ENCODE measurements around the gene NSDHL.

Gene NSDHL

GRCh38 chrX:152902502-152902820 is 71.6 kb downstream of the NSDHL start:
- TF ChIP-seq POLR2AphosphoS5 (IDR thresholded peaks at IDR 0.05; ENCODE audit: low read depth) (no peak), REST (IDR thresholded peaks at IDR 0.05; ENCODE audit: insufficient replicate concordance, low read depth) (no peak), SPI1 (IDR thresholded peaks at IDR 0.05; ENCODE audit: borderline replicate concordance, low read depth) (no peak), GABPA (IDR thresholded peaks at IDR 0.05; ENCODE audit: low read depth) (no peak), CTCF (IDR thresholded peaks at IDR 0.05; ENCODE audit: insufficient read depth, low read length) (no peak)
- Histone ChIP-seq H3K27ac (replicated peaks) (no peak overlapping the region), H3K4me3 (replicated peaks; ENCODE audit: insufficient read depth, low read length) (no peak overlapping the region), H3K27me3 (ENCODE audit: insufficient read depth, poor library complexity, severe bottlenecking) (no peaks in the 10 kb centered on the region)
- no peak for DNase-seq (ENCODE audit: low read depth in 1 of 2, low spot score in 1 of 2)

- no peak for TF ChIP-seq GABPA (IDR thresholded peaks at IDR 0.05; ENCODE audit: low read depth)
- no peak for TF ChIP-seq POLR2AphosphoS5 (IDR thresholded peaks at IDR 0.05; ENCODE audit: low read depth)
- TF ChIP-seq REST (IDR thresholded peaks at IDR 0.05; ENCODE audit: insufficient replicate concordance, low read depth), result no peak
- no peak for TF ChIP-seq CTCF (IDR thresholded peaks at IDR 0.05; ENCODE audit: insufficient read depth, low read length)
- TF ChIP-seq SPI1 (IDR thresholded peaks at IDR 0.05; ENCODE audit: borderline replicate concordance, low read depth), result no peak
- no peak overlapping the region for H3K4me3 ChIP-seq (replicated peaks; ENCODE audit: insufficient read depth, low read length)
- no peak overlapping the region for H3K27ac ChIP-seq (replicated peaks)
- no peaks in the 10 kb centered on the region for H3K27me3 ChIP-seq (ENCODE audit: insufficient read depth, poor library complexity, severe bottlenecking)
- no peak for DNase-seq (ENCODE audit: low read depth in 1 of 2, low spot score in 1 of 2)
These were observed 72.7 kb downstream of the NSDHL start for GRCh38 chrX:152903589-152903988.

GRCh38 chrX:152904151-152905080 is 73.6 kb downstream of the NSDHL start:
- no peak overlapping the region for H3K4me3 ChIP-seq (replicated peaks; ENCODE audit: insufficient read depth, low read length)
- no peak for TF ChIP-seq SPI1 (IDR thresholded peaks at IDR 0.05; ENCODE audit: borderline replicate concordance, low read depth)
- no peak for TF ChIP-seq GABPA (IDR thresholded peaks at IDR 0.05; ENCODE audit: low read depth)
- peak; percentile 45 for TF ChIP-seq CTCF (IDR thresholded peaks at IDR 0.05; ENCODE audit: insufficient read depth, low read length)
- H3K27ac ChIP-seq (replicated peaks), result no peak overlapping the region
- peak in 1 of 2 experiments; percentile 35 for DNase-seq (ENCODE audit: low read depth in 1 of 2, low spot score in 1 of 2)
- H3K27me3 ChIP-seq (ENCODE audit: insufficient read depth, poor library complexity, severe bottlenecking), result no peaks in the 10 kb centered on the region

Measured in HL-60 (cell line).